Coronary artery (tissue), 2 donors: ENCODE measurements around the gene TGFA.

Experiments used
- DNase-seq: peaks from one replicate; pipeline ENCODE4 v3.0.0-alpha.2; 2017; ENCODE audit warnings: low spot score
- H3K27ac ChIP-seq, 2 donors: fragments of 200-600 bp; sonication (generic); one replicate each; pipeline ENCODE4 v1.5.1; 2016 to 2019
- H3K4me3 ChIP-seq: fragments of 200-600 bp; sonication (generic); 2 replicates; pipeline ENCODE4 v1.5.1; 2016; ENCODE audit warnings: mild to moderate bottlenecking, moderate library complexity
- TF ChIP-seq, protein P1 (sequence below): fragments of 200-600 bp; sonication (generic); IDR thresholded peaks from one replicate; pipeline ENCODE4 v1.5.1; 2019; ENCODE audit warnings: antibody characterized with exemption

TGFA gene

GRCh38 chr2:70490381-70490780 is 63.2 kb downstream of the TGFA start:
- no peak overlapping the region for H3K27ac ChIP-seq
- no peak for DNase-seq
- TF ChIP-seq, protein P1, sequence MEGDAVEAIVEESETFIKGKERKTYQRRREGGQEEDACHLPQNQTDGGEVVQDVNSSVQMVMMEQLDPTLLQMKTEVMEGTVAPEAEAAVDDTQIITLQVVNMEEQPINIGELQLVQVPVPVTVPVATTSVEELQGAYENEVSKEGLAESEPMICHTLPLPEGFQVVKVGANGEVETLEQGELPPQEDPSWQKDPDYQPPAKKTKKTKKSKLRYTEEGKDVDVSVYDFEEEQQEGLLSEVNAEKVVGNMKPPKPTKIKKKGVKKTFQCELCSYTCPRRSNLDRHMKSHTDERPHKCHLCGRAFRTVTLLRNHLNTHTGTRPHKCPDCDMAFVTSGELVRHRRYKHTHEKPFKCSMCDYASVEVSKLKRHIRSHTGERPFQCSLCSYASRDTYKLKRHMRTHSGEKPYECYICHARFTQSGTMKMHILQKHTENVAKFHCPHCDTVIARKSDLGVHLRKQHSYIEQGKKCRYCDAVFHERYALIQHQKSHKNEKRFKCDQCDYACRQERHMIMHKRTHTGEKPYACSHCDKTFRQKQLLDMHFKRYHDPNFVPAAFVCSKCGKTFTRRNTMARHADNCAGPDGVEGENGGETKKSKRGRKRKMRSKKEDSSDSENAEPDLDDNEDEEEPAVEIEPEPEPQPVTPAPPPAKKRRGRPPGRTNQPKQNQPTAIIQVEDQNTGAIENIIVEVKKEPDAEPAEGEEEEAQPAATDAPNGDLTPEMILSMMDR = no peak
- no peak overlapping the region for H3K4me3 ChIP-seq

DNA sequence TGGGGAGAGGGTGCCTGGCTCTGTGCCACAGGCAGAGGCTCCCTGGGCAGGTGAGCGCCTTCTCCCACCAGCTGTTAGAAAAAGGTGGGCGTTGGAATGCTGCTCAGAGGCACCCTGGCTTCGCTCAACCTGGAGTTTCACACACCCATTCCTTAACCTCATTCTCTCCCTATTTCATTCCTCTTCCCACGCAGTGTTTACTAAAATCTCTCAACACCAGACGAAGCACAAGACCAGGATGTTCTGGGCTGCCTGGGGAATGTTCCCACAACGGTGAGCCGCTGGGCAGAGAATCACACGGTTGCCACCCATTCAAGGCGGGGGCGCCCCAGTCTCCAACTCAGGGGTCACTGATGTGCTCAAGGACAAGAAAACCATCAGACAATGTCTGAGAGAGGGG is 64.5 kb downstream of the TGFA start:
- TF ChIP-seq, protein P1 = no peak
- Histone ChIP-seq H3K4me3 (no peak overlapping the region), H3K27ac (no peak overlapping the region)
- no peak for DNase-seq

GRCh38 chr2:70484086-70484485 is 69.5 kb downstream of the TGFA start:
- Histone ChIP-seq H3K27ac (no peak overlapping the region), H3K4me3 (no peak overlapping the region)
- TF ChIP-seq, protein P1 = no peak
- DNase-seq = no peak

GRCh38 chr2:70482401-70482800 is 71.2 kb downstream of the TGFA start:
- H3K27ac ChIP-seq = no peak overlapping the region
- H3K4me3 ChIP-seq = no peak overlapping the region
- TF ChIP-seq, protein P1 = no peak
- no peak for DNase-seq

DNA sequence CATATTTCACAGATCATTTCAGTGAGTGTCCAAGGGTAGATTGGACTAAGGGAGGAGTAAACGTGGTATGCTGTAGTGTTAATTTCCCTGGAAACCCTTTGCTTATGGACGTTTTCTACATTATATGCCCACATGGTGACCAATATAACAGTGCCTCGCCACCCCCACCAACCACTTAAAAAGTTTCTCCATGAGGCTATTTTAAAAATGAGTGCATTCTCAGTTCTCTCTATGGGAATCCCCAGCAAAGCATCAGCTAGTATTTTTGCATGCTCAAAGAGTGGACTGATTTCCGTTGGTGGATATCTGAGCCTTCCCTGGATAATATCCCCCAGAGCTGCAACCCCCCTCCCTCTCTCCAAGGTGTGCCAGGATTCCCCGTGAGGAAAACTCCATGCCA is 73.2 kb downstream of the TGFA start:
- H3K27ac ChIP-seq = no peak overlapping the region
- no peak overlapping the region for H3K4me3 ChIP-seq
- TF ChIP-seq, protein P1 = no peak
- no peak for DNase-seq

GRCh38 chr2:70479816-70480215 is 73.8 kb downstream of the TGFA start:
- no peak for DNase-seq
- TF ChIP-seq, protein P1 = no peak
- H3K4me3 ChIP-seq = no peak overlapping the region
- H3K27ac ChIP-seq = no peak overlapping the region

- H3K27ac ChIP-seq = no peak overlapping the region
- DNase-seq = no peak
- no peak overlapping the region for H3K4me3 ChIP-seq
- TF ChIP-seq, protein P1 = no peak
These were observed 76.2 kb downstream of the TGFA start for GRCh38 chr2:70477441-70477844.
